HL-60 (cell line): ENCODE data around the gene ST6GAL1.
"Not testable (repeated sequence)": the region's sequence is repeated elsewhere in the genome, so short reads cannot be mapped to it uniquely, and the experiment has no call there.

Experiments used
- DNase-seq, 2 experiments: peaks; one replicate each; pipeline ENCODE4 v3.0.0-alpha.2; 2010 to 2020; ENCODE audit warnings: low read depth in 1 of 2, low spot score in 1 of 2
- H3K27ac ChIP-seq: fragments of 250-450 bp; sonication (Bioruptor Pico); replicated peaks from 2 replicates; pipeline ENCODE4 v1.5.1; 2020; ENCODE audit warnings: mild to moderate bottlenecking, moderate library complexity
- H3K27me3 ChIP-seq: fragments of 250-450 bp; sonication (Bioruptor Pico); 2 replicates; pipeline ENCODE4 v1.5.1; 2021; ENCODE audit warnings: mild to moderate bottlenecking, moderate library complexity; ENCODE audit not compliant: insufficient read depth, poor library complexity, severe bottlenecking
- H3K4me3 ChIP-seq: replicated peaks from 2 replicates; pipeline ENCODE4 v1.5.1; 2011; ENCODE audit warnings: mild to moderate bottlenecking, control low read depth, low read length; ENCODE audit not compliant: insufficient read depth
- CTCF ChIP-seq: IDR thresholded peaks from one replicate; pipeline ENCODE4 v1.5.1; 2011; ENCODE audit warnings: low read length, control low read depth, inconsistent platforms; ENCODE audit not compliant: insufficient read depth
- GABPA ChIP-seq: IDR thresholded peaks from 2 replicates; pipeline ENCODE4 v1.6.1; 2012; ENCODE audit warnings: low read depth
- POLR2AphosphoS5 ChIP-seq: IDR thresholded peaks from 2 replicates; pipeline ENCODE4 v1.6.1; 2012; ENCODE audit warnings: low read depth
- REST ChIP-seq: IDR thresholded peaks from 2 replicates; pipeline ENCODE4 v1.6.1; 2012; ENCODE audit warnings: low read depth; ENCODE audit not compliant: insufficient replicate concordance
- SPI1 ChIP-seq: IDR thresholded peaks from 2 replicates; pipeline ENCODE4 v1.6.1; 2012; ENCODE audit warnings: low read depth, mild to moderate bottlenecking, borderline replicate concordance
- long read RNA-seq: library from polyadenylated mRNA; unstranded; transcript quantifications from one replicate; pipeline ENCODE4 v2.0.0, GENCODE V29; 2020

The ST6GAL1 gene
- long read RNA-seq, full-length matches to known transcripts: 9 of 24 reads
- long read RNA-seq, partial matches to known transcripts: 1 of 24 reads
- long read RNA-seq, other reads (novel, unspliced or antisense): 14 of 24 reads

GRCh38 chr3:186930143-186930640 lies at the start of gene ST6GAL1:
TSS of gene ST6GAL1 (plus strand) at chr3:186930526. CDS start at chr3:187042704, 112,178 bp downstream.
- Histone ChIP-seq H3K27ac (peak within 1 kb of the TSS; percentile 75), H3K4me3 (peak within 1 kb of the TSS; percentile 69), H3K27me3 (no peaks in the 10 kb centered on the region)
- DNase-seq: peak; percentile 49 to 80
- TF ChIP-seq POLR2AphosphoS5 (peak; percentile 45), SPI1 (no peak)

- Histone ChIP-seq H3K27me3 (no peaks in the 10 kb centered on the region), H3K4me3 (no peak overlapping the region), H3K27ac (no peak overlapping the region)
- no peak for DNase-seq
- TF ChIP-seq GABPA: no peak
- TF ChIP-seq CTCF: no peak
- TF ChIP-seq REST: no peak
- no peak for TF ChIP-seq POLR2AphosphoS5
- no peak for TF ChIP-seq SPI1
Observed at GRCh38 chr3:186882150-186882524, 48.2 kb upstream of the ST6GAL1 start.

- Histone ChIP-seq H3K4me3 (no peak overlapping the region), H3K27me3 (no peaks in the 10 kb centered on the region), H3K27ac (no peak overlapping the region)
- TF ChIP-seq POLR2AphosphoS5: no peak
- no peak for TF ChIP-seq REST
- no peak for TF ChIP-seq CTCF
- TF ChIP-seq GABPA: no peak
- no peak for TF ChIP-seq SPI1
- DNase-seq: no peak
Observed at GRCh38 chr3:186882881-186883685, 47.2 kb upstream of the ST6GAL1 start.

- no peak for DNase-seq
- TF ChIP-seq POLR2AphosphoS5 (no peak), REST (no peak), CTCF (no peak), GABPA (no peak), SPI1 (no peak)
- Histone ChIP-seq H3K27me3 (no peaks in the 10 kb centered on the region), H3K27ac (no peak overlapping the region), H3K4me3 (no peak overlapping the region)
Observed at GRCh38 chr3:186883686-186884058, 46.7 kb upstream of the ST6GAL1 start.

- H3K4me3 ChIP-seq, H3K27me3 ChIP-seq, DNase-seq, H3K27ac ChIP-seq: not testable (repeated sequence)
Observed at GRCh38 chr3:186884868-186885267, 45.5 kb upstream of the ST6GAL1 start.
